Mucosa of descending colon (tissue), 3 donors: ENCODE data around the gene URB1. TPM values are rescaled to one million over a fixed set of nuclear protein-coding genes. Genes with fewer than 3 reads are reported as not detected.

Experiments
- ATAC-seq: fragments of 200-7000 bp; cut with Tn5 transposase; one replicate; pipeline ENCODE4 v1.9.1; 2020; ENCODE audit warnings: mild to moderate bottlenecking, moderate library complexity
- DNase-seq, 3 donors: peaks; one replicate each; pipeline ENCODE4 v3.0.0-alpha.2; 2020
- H3K36me3 ChIP-seq: fragments of 200-600 bp; one replicate; pipeline ENCODE4 v1.8.0; 2021; ENCODE audit warnings: low read depth, mild to moderate bottlenecking
- H3K4me1 ChIP-seq: fragments of 200-600 bp; one replicate; pipeline ENCODE4 v1.8.0; 2021; ENCODE audit warnings: low read depth, mild to moderate bottlenecking
- H3K4me3 ChIP-seq: fragments of 200-600 bp; one replicate; pipeline ENCODE4 v1.8.0; 2021; ENCODE audit warnings: mild to moderate bottlenecking
- H3K9me3 ChIP-seq: fragments of 200-600 bp; one replicate; pipeline ENCODE4 v1.8.0; 2021; ENCODE audit warnings: mild to moderate bottlenecking
- CTCF ChIP-seq: fragments of 200-600 bp; IDR thresholded peaks from one replicate; pipeline ENCODE4 v1.8.0; 2022; ENCODE audit warnings: antibody characterized with exemption, mild to moderate bottlenecking
- intact Hi-C, 2 donors: fragments of 100-400 bp; cut with DNase I in 1 of 2; cut with micrococcal nuclease in 1 of 2; formaldehyde crosslinking; loops; one replicate each; pipeline versions ENCODE4 v1.11.0 to v1.11.1; 2022; cut with DNase I, micrococcal nuclease
- total RNA-seq, 3 donors: library from RNA; stranded (reverse); fragmentation: NEBNext Ultra II Directional in 2 of 3; extraction: Animal tissue kit (Norgen Biotek cat#: 25700) in 2 of 3; gene quantifications; one replicate each; pipeline versions ENCODE4 v1.2.1 to v1.2.4, GENCODE V29; 2021 to 2023
- donor health status: DM: no; HTN: no; CAD: no; lungs with moderate emphysema.
- donor health status: DM: no; HTN: no; CAD: no.
- donor health status: DM: no; HTN: yes; CAD: no.

Gene URB1
- total RNA-seq, 3 donors from 2014 or later, result 8.4 to 13.5 (median 8.7) TPM

GRCh38 chr21:32335601-32336575 is 56.9 kb downstream of the URB1 start:
- Histone ChIP-seq H3K4me3 (no peak overlapping the region), H3K9me3 (no peaks in the 10 kb centered on the region), H3K36me3 (no peaks in the 10 kb centered on the region), H3K4me1 (no peaks in the 10 kb centered on the region)
- DNase-seq, result no peak
- intact Hi-C loops, result no loop called here
- TF ChIP-seq CTCF, result no peak
- ATAC-seq, result no peak

GRCh38 chr21:32334980-32335531 is 57.8 kb downstream of the URB1 start:
- Histone ChIP-seq H3K36me3 (no peaks in the 10 kb centered on the region), H3K9me3 (no peaks in the 10 kb centered on the region), H3K4me1 (no peaks in the 10 kb centered on the region), H3K4me3 (no peak overlapping the region)
- ATAC-seq (no peak), DNase-seq (no peak)
- TF ChIP-seq CTCF, result no peak
- intact Hi-C loops, result no loop called here

- intact Hi-C loops, result no loop called here
- Histone ChIP-seq H3K4me1 (no peaks in the 10 kb centered on the region), H3K36me3 (no peaks in the 10 kb centered on the region), H3K9me3 (no peaks in the 10 kb centered on the region), H3K4me3 (no peak overlapping the region)
- ATAC-seq, result no peak
- TF ChIP-seq CTCF, result no peak
- DNase-seq, result no peak
Measured at GRCh38 chr21:32333953-32334673, 58.7 kb downstream of the URB1 start.

- no peak overlapping the region for H3K4me3 ChIP-seq
- intact Hi-C loops, result no loop called here
- no peaks in the 10 kb centered on the region for H3K36me3 ChIP-seq
- no peaks in the 10 kb centered on the region for H3K9me3 ChIP-seq
- no peaks in the 10 kb centered on the region for H3K4me1 ChIP-seq
- TF ChIP-seq CTCF, result no peak
- no peak for ATAC-seq
- DNase-seq, result no peak
Measured at GRCh38 chr21:32332463-32332951, 60.3 kb downstream of the URB1 start.

GRCh38 chr21:32331444-32332305 is 61.1 kb downstream of the URB1 start:
- TF ChIP-seq CTCF, result no peak
- no peak overlapping the region for H3K4me3 ChIP-seq
- ATAC-seq, result no peak
- H3K36me3 ChIP-seq, result no peaks in the 10 kb centered on the region
- DNase-seq, result no peak
- H3K9me3 ChIP-seq, result no peaks in the 10 kb centered on the region
- no peaks in the 10 kb centered on the region for H3K4me1 ChIP-seq
- intact Hi-C loops, result no loop called here
